ENCODE measurements around the gene TRPM1. TPM values are rescaled to one million over a fixed set of nuclear protein-coding genes. Genes with fewer than 3 reads are reported as not detected.
"Not testable (repeated sequence)": the region's sequence is repeated elsewhere in the genome, so short reads cannot be mapped to it uniquely, and the experiment has no call there.

The TRPM1 gene
- total RNA-seq, 1 donor: under 0.01 TPM

GRCh38 chr15:31127596-31128261 is 26.2 kb upstream of the TRPM1 start:
- DNase-seq (ENCODE audit: low read depth in 2 of 3, low spot score in 2 of 3): no peak

GRCh38 chr15:31125061-31125460 is 23.5 kb upstream of the TRPM1 start:
- DNase-seq (ENCODE audit: low read depth in 2 of 3, low spot score in 2 of 3): no peak

DNA sequence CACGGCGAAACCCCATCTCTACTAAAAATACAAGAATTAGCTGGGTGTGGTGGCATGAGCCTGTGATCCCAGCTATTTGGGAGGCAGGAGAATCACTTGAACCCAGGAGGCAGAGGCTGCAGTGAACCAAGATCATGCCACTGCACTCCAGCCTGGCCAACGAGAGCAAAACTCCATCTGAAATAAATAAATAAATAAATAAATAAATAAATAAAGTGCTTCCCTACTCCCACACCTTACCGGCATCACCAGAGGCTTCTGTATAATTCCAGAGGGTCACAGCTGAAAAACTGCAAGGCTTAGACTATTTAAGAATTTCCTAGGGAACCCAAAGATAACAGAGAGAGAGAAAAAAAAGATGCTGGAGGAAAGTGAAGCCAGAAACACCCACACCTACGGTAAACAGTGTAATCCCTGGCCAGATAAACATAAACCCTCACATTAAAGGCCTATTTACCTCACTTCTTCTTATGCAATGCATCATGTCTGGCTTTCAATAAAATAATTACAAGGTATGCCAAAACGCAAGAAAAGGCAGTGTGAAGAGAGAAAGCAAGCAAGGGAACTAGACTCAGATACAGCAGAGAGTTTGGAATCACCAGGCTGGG is 15.0 kb upstream of the TRPM1 start:
- DNase-seq (ENCODE audit: low read depth in 2 of 3, low spot score in 2 of 3): no peak

DNA sequence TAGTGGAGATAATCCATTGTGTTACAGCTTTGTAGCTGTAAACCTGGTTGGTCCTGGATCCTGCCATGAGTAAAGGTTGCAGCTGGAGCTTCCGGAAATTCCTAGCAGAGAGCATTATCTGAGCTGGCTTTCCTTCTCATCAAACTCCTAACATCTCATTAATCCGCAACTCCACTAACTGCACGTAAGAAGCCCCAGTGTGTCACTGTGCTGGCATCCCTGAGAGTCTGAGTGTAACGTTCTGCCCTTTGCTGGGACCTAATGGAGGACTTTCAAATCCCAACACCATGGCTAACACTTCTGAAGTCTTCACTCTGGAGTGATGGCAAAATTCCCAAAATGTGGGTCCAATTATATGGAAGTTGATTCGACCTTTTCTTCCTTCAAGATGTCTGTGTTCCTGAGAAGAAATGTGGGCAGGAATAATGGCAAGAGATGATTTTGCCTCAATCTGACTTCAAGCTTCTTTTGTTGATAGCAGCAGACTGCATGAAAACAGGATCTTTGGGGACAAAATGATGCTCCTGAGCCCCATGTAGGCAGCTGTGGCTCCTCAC is 9.6 kb upstream of the TRPM1 start:
- DNase-seq (ENCODE audit: low read depth in 2 of 3, low spot score in 2 of 3): no peak

DNA sequence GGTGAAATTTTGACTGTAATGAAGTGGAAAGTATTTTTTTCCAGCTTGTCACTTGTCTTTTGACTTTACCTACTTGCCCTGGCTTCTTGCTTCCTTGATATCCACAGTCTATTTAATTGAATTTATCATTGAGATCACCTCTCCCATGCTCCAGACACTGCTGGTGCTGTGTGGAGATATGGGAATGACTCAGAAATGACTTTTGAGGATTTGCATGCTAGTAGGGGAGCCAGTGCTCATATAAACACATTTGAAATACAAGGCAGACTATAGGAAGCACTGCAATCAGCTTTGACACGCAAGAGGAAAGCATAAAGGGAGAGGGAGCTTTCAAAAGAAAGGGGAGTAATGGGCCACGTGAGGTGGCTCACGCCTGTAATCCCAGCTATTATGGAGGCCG is 7.3 kb upstream of the TRPM1 start:
- DNase-seq (ENCODE audit: low read depth in 2 of 3, low spot score in 2 of 3): no peak

- DNase-seq (ENCODE audit: low read depth in 2 of 3, low spot score in 2 of 3): no peak
Measured at GRCh38 chr15:31106495-31107300, 5.2 kb upstream of the TRPM1 start.

GRCh38 chr15:31104003-31104402 is 2.5 kb upstream of the TRPM1 start:
- no peak for DNase-seq (ENCODE audit: low read depth in 2 of 3, low spot score in 2 of 3)

- no peak for DNase-seq (ENCODE audit: low read depth in 2 of 3, low spot score in 2 of 3)
Measured at GRCh38 chr15:31102374-31103342, 1.1 kb upstream of the TRPM1 start.

GRCh38 chr15:31102039-31102321 is 455 bp upstream of the TRPM1 start:
- no peak for DNase-seq (ENCODE audit: low read depth in 2 of 3, low spot score in 2 of 3)

DNA sequence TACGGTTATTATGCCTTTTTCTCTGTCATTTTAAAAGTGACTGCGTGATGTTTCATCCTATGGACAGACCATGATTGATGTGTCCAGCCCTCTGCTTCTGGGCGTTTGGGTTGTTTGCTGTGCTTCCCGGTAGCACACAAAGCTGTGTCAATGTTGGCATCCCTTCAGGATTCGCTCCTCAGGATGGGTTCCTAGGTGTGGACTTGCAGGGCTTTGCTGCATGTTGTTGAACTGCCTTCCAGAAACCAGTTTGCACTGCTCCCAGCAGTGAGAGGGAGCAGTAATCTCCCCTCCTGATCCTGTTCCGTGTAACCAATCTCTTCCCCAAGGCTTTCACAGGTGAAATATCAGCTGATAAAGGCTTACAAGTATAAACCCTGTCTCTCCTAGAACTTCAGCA is 787 bp downstream of the TRPM1 start:
- DNase-seq (ENCODE audit: low read depth in 2 of 3, low spot score in 2 of 3): no peak

DNA sequence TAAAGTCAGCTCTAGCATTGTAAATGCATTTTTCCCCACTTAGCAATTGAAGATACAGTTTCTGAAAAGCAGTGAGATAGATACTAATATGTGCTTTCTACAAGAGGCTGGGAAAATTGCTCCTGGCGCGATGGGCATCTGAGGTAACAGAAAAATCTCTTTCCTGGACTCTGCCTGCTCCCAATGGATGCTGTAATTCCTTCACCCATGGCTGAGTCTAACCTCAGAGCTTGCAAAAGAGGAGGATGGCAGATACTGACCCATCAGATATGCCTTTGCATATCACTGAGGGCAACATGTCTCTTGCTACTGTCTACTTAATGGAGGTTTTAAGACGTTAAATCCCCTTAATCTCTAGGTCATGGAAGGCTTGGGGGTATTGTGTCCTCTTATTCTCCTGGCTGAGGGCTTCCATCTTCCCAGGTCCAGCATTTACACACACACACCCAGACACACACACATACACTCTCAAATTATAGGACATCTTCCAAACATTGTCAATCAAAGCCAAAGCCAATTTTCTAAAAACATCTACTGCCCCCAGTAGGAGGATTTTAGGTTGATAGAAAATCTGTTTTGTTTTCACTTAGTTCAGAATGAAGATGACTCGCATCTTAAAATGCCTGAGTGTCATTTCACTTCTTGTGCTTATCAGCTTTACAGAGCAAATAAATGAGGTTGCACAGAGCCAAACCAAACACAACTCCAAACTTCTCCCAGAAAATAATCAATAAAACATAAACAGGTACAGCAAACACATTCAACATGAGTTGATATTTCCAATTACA is 2.4 kb downstream of the TRPM1 start:
- DNase-seq (ENCODE audit: low read depth in 2 of 3, low spot score in 2 of 3): peak in 2 of 3 donors; percentile 5 to 21

DNA sequence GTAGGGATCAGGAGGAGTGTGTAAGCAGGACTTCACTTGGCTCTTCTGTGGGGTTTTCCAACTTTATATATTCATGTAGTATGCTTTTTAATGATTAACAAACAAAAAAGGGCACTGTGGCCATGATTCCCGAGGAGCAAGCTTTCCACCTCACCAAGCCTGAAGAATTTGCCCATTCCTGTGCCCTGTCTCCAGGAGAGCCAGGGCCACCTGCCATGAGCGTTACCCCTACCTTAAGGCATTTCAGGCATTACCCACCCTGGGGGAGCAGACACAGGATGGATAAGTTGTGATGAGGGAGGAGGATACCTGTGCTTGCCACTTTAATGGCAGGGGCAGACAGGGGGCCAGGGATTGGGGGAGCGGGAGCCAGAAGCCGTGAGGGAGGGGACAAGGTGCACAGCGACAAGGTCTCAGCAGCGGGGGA is 3.0 kb downstream of the TRPM1 start:
- no peak for DNase-seq (ENCODE audit: low read depth in 2 of 3, low spot score in 2 of 3)

- DNase-seq (ENCODE audit: low read depth in 2 of 3, low spot score in 2 of 3): no peak
Measured at GRCh38 chr15:31096563-31096962, 5.0 kb downstream of the TRPM1 start.

GRCh38 chr15:31091481-31091880 is 10.0 kb downstream of the TRPM1 start:
- no peak for DNase-seq (ENCODE audit: low read depth in 2 of 3, low spot score in 2 of 3)

DNA sequence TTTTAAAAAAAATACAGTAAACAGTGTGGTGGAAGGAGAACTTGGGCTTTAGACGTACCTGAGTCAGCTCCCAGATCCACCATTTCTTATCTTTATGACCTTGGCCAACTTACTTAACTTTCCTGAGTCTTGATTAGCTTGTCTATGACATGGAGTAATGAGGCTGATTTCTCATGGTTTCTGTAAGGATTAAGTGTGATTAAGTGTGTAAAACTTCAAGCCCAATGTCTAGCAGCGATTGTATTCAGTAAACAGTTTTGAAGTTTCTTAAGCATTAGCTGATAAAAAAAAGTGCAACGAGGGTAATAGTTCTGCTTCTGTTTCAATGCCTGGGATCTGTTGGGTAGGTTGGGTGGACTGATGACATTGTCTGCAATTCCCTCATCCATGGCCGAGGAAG is 10.8 kb downstream of the TRPM1 start:
- DNase-seq (ENCODE audit: low read depth in 2 of 3, low spot score in 2 of 3): no peak

- DNase-seq (ENCODE audit: low read depth in 2 of 3, low spot score in 2 of 3): no peak
Measured at GRCh38 chr15:31089368-31090047, 12.0 kb downstream of the TRPM1 start.

DNA sequence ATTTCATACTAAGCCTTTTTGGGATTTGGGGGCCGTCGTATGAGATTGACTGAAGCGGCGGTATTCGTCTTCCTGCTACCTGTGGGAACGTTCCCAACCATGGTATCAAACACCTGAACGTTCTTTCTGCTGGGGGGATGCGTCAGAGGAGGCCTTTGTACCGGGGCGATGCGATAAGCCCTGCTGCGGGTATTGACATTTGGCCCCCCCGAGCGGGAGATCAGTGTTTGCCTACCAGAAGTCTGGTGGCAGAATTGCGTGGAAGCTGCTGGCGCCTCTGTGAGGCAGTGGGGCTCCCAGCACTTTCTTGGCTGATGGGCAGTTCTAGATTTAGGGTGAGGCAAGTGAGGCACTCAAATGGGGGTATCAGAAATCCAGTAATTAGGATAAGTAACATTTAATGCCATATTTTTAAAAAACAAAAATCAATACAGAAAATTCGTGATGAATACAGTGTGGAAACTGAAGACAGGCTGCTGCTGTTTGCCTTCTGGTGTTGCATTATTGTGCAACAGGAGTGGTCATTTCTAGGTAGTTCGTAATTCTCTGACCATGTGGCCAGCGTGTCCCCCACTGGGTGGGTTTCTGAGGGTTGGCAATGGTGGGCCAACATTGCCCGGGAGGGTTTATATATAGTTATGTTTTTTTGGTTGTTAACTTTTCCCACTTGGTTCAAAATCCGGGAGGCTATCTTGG is 12.7 kb downstream of the TRPM1 start:
- no peak for DNase-seq (ENCODE audit: low read depth in 2 of 3, low spot score in 2 of 3)

DNA sequence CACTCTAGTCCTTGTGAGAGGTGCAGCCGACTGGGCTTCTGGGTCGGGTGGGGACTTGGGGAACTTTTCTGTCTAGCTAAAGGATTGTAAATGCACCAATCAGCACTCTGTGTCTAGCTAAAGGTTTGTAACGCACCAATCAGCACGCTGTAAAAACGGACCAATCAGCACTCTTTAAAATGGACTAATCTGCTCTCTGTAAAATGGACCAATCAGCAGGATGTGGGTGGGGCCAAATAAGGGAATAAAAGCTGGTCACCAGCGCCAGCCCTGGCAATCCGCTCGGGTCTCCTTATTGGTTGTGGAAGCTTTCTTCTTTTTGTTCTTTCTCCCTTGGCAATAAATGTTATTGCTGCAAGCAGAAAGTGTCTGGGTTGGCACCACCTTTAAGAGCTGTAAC is 13.5 kb downstream of the TRPM1 start:
- DNase-seq (ENCODE audit: low read depth in 2 of 3, low spot score in 2 of 3): not testable (repeated sequence)

GRCh38 chr15:31086344-31086743 is 15.2 kb downstream of the TRPM1 start:
- DNase-seq (ENCODE audit: low read depth in 2 of 3, low spot score in 2 of 3): no peak
